Liver (tissue), 9 donors: Measurements from ENCODE around the gene AMPD3. TPM values are rescaled to one million over a fixed set of nuclear protein-coding genes. Genes with fewer than 3 reads are reported as not detected.

Source experiments
- DNase-seq: peaks from one replicate; pipeline ENCODE4 v3.0.0-alpha.2; 2017; ENCODE audit warnings: low spot score
- H3K27ac ChIP-seq, 2 donors: one replicate each; pipeline ENCODE4 v1.7.0; 2013; ENCODE audit warnings: inconsistent platforms in 2 of 2, low read length in 2 of 2, control low read depth in 1 of 2, low read depth in 1 of 2, mild to moderate bottlenecking in 1 of 2
- H3K27me3 ChIP-seq, 4 donors: one replicate each; pipeline versions ENCODE4 v1.6.1 to v1.7.0; 2013; ENCODE audit warnings: low read length in 3 of 4, inconsistent platforms in 1 of 4, mild to moderate bottlenecking in 1 of 4, moderate library complexity in 1 of 4; ENCODE audit not compliant: control insufficient read depth in 4 of 4, insufficient read depth in 4 of 4
- H3K36me3 ChIP-seq, 4 donors: one replicate each; pipeline versions ENCODE4 v1.6.1 to v1.7.0; 2013; ENCODE audit warnings: low read length in 3 of 4, mild to moderate bottlenecking in 3 of 4, low read depth in 1 of 4, moderate library complexity in 1 of 4; ENCODE audit not compliant: control insufficient read depth in 4 of 4, insufficient read depth in 3 of 4
- H3K4me1 ChIP-seq, 4 donors: one replicate each; pipeline versions ENCODE4 v1.6.1 to v1.7.0; 2013; ENCODE audit warnings: low read length in 3 of 4, mild to moderate bottlenecking in 3 of 4, moderate library complexity in 1 of 4; ENCODE audit not compliant: control insufficient read depth in 4 of 4, insufficient read depth in 4 of 4
- H3K4me3 ChIP-seq, 3 donors: one replicate each; pipeline versions ENCODE4 v1.6.1 to v1.7.0; 2013; ENCODE audit warnings: low read length in 3 of 3, control low read depth in 1 of 3, low read depth in 1 of 3, mild to moderate bottlenecking in 1 of 3
- H3K9ac ChIP-seq, 2 donors: one replicate each; pipeline ENCODE4 v1.7.0; 2013; ENCODE audit warnings: low read length in 2 of 2, mild to moderate bottlenecking in 2 of 2, moderate library complexity in 2 of 2, control low read depth in 1 of 2, low read depth in 1 of 2
- H3K9me3 ChIP-seq, 4 donors: one replicate each; pipeline versions ENCODE4 v1.6.1 to v1.7.0; 2013; ENCODE audit warnings: low read length in 3 of 4; ENCODE audit not compliant: control insufficient read depth in 4 of 4
- EGR1 ChIP-seq, 2 donors: IDR thresholded peaks; 2 replicates each; pipeline ENCODE4 v1.6.1; 2016 to 2018; ENCODE audit warnings: antibody characterized with exemption in 2 of 2, low read depth in 2 of 2
- FOXA1 ChIP-seq: IDR thresholded peaks from 2 replicates; pipeline ENCODE4 v1.6.1; 2016; ENCODE audit warnings: antibody characterized with exemption
- FOXA2 ChIP-seq: IDR thresholded peaks from 2 replicates; pipeline ENCODE4 v1.6.1; 2016; ENCODE audit warnings: antibody characterized with exemption
- GABPA ChIP-seq, 2 donors: IDR thresholded peaks in 1 of 2; conservative IDR thresholded peaks in 1 of 2; 2 replicates each; pipeline ENCODE4 v1.6.1; 2016; ENCODE audit warnings: antibody characterized with exemption in 2 of 2, mild to moderate bottlenecking in 1 of 2, moderate library complexity in 1 of 2
- HNF4A ChIP-seq, 2 donors: conservative IDR thresholded peaks; 2 replicates each; pipeline ENCODE4 v1.6.1; 2016; ENCODE audit warnings: antibody characterized with exemption in 2 of 2, mild to moderate bottlenecking in 2 of 2
- HNF4G ChIP-seq: IDR thresholded peaks from 2 replicates; pipeline ENCODE4 v1.6.1; 2016; ENCODE audit warnings: antibody characterized with exemption
- JUND ChIP-seq, 2 donors: IDR thresholded peaks; 2 replicates each; pipeline ENCODE4 v1.6.1; 2016; ENCODE audit warnings: antibody characterized with exemption in 2 of 2
- NR2F2 ChIP-seq: IDR thresholded peaks from 2 replicates; pipeline ENCODE4 v1.6.1; 2016; ENCODE audit warnings: antibody characterized with exemption
- RAD21 ChIP-seq, 2 donors: IDR thresholded peaks; 2 replicates each; pipeline ENCODE4 v1.6.1; 2016; ENCODE audit warnings: antibody characterized with exemption in 2 of 2, mild to moderate bottlenecking in 2 of 2
- REST ChIP-seq: IDR thresholded peaks from 2 replicates; pipeline ENCODE4 v1.6.1; 2016; ENCODE audit warnings: antibody characterized with exemption, mild to moderate bottlenecking
- RXRA ChIP-seq, 2 donors: IDR thresholded peaks; 2 replicates each; pipeline ENCODE4 v1.6.1; 2017 to 2018; ENCODE audit warnings: antibody characterized with exemption in 2 of 2, mild to moderate bottlenecking in 1 of 2
- SP1 ChIP-seq: IDR thresholded peaks from 2 replicates; pipeline ENCODE4 v1.6.1; 2018; ENCODE audit warnings: antibody characterized with exemption, mild to moderate bottlenecking
- TAF1 ChIP-seq: conservative IDR thresholded peaks from 2 replicates; pipeline ENCODE4 v1.6.1; 2016; ENCODE audit warnings: antibody characterized with exemption, mild to moderate bottlenecking
- YY1 ChIP-seq: IDR thresholded peaks from 2 replicates; pipeline ENCODE4 v1.6.1; 2016; ENCODE audit warnings: antibody characterized with exemption, mild to moderate bottlenecking
- ZBTB33 ChIP-seq: IDR thresholded peaks from 2 replicates; pipeline ENCODE4 v1.6.1; 2016; ENCODE audit warnings: antibody characterized with exemption
- WGBS: extraction: QIAGEN DNeasy Blood & Tissue Kit; methylation state at CpG from one replicate; pipeline ENCODE4 v1.1.7; 2013; 5-methylcytosine and 5-hydroxymethylcytosine counted together
- polyA plus RNA-seq, 2 donors: library from polyadenylated mRNA; stranded (reverse) in 1 of 2; unstranded in 1 of 2; fragments of 200-250 nt in 1 of 2; fragments of >200 nt in 1 of 2; fragmentation: Nextera tagmentation in 1 of 2; extraction: Ambion mirVana in 1 of 2; gene quantifications; one replicate each; pipeline versions ENCODE4 v1.2.1 to v1.2.3, GENCODE V29; 2013 to 2015
- total RNA-seq, 2 donors: library from RNA; depleted of rRNA; stranded (reverse); fragments of >200 nt; gene quantifications; one replicate each; pipeline ENCODE4 v1.2.3, GENCODE V29; 2014
- TF ChIP-seq, protein P1 (sequence below): IDR thresholded peaks from 2 replicates; pipeline ENCODE4 v1.6.1; 2016; ENCODE audit warnings: antibody characterized with exemption
- TF ChIP-seq, protein P2 (sequence below): IDR thresholded peaks from 2 replicates; pipeline ENCODE4 v1.6.1; 2016; ENCODE audit warnings: antibody characterized with exemption
- TF ChIP-seq, protein P3 (sequence below): fragments of 150-350 bp; IDR thresholded peaks from 2 replicates; pipeline ENCODE4 v1.5.1; 2017; ENCODE audit warnings: improper control_type of control experiment, low read depth, low read length; ENCODE audit not compliant: missing input control
- donor health status: healthy.
- donor health status: healthy.
- donor health status: healthy.
- donor health status: healthy.
- donor health status: healthy.

The AMPD3 gene
- total and polyA plus RNA-seq, 4 donors = 0.40 to 7.4 (median 1.1) TPM

GRCh38 chr11:10503221-10503620 is 48.2 kb downstream of the AMPD3 start:
- Histone ChIP-seq H3K4me3 (no peak overlapping the region), H3K4me1 (no peaks in the 10 kb centered on the region), H3K27me3 (no peaks in the 10 kb centered on the region), H3K9ac (no peak overlapping the region), H3K36me3 (peaks cover 0 to 2% (median 0%) of the 10 kb centered on the region in 4 donors), H3K9me3 (no peaks in the 10 kb centered on the region), H3K27ac (peak overlapping the region in 1 of 2 donors; percentile 26)
- no peak for DNase-seq
- no peak for TF ChIP-seq REST
- TF ChIP-seq RAD21 (IDR thresholded peaks at IDR 0.05) = no peak
- TF ChIP-seq, protein P1, sequence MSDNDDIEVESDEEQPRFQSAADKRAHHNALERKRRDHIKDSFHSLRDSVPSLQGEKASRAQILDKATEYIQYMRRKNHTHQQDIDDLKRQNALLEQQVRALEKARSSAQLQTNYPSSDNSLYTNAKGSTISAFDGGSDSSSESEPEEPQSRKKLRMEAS = no peak
- TF ChIP-seq, protein P2, sequence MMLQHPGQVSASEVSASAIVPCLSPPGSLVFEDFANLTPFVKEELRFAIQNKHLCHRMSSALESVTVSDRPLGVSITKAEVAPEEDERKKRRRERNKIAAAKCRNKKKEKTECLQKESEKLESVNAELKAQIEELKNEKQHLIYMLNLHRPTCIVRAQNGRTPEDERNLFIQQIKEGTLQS = no peak
- TF ChIP-seq JUND (IDR thresholded peaks at IDR 0.05) = no peak
- TF ChIP-seq RXRA (IDR thresholded peaks at IDR 0.05) = no peak
- TF ChIP-seq SP1 = no peak
- TF ChIP-seq FOXA2 = no peak
- no peak for TF ChIP-seq HNF4A (conservative IDR thresholded peaks at IDR 0.05)
- TF ChIP-seq HNF4G = no peak
- no peak for TF ChIP-seq NR2F2
- TF ChIP-seq TAF1 = no peak
- no peak for TF ChIP-seq EGR1 (IDR thresholded peaks at IDR 0.05; ENCODE audit: low read depth in 2 of 2)
- TF ChIP-seq FOXA1 = no peak
- TF ChIP-seq ZBTB33 = no peak
- TF ChIP-seq, protein P3, sequence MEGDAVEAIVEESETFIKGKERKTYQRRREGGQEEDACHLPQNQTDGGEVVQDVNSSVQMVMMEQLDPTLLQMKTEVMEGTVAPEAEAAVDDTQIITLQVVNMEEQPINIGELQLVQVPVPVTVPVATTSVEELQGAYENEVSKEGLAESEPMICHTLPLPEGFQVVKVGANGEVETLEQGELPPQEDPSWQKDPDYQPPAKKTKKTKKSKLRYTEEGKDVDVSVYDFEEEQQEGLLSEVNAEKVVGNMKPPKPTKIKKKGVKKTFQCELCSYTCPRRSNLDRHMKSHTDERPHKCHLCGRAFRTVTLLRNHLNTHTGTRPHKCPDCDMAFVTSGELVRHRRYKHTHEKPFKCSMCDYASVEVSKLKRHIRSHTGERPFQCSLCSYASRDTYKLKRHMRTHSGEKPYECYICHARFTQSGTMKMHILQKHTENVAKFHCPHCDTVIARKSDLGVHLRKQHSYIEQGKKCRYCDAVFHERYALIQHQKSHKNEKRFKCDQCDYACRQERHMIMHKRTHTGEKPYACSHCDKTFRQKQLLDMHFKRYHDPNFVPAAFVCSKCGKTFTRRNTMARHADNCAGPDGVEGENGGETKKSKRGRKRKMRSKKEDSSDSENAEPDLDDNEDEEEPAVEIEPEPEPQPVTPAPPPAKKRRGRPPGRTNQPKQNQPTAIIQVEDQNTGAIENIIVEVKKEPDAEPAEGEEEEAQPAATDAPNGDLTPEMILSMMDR = no peak
- no peak for TF ChIP-seq GABPA (IDR thresholded peaks at IDR 0.05 in 1 of 2, conservative IDR thresholded peaks at IDR 0.05 in 1 of 2)
- TF ChIP-seq YY1 = no peak
- 85% methylated on average over 2 of the region's 2 CpGs for WGBS
